Effector memory CD4-positive, alpha-beta T cell (primary cell): ENCODE results near the gene C2orf68.
"Not testable (repeated sequence)": the region's sequence is repeated elsewhere in the genome, so short reads cannot be mapped to it uniquely, and the experiment has no call there.

Experiments
- DNase-seq, 3 donors: peaks; one replicate each; pipeline ENCODE4 v3.0.0-alpha.2; 2020
- H3K27ac ChIP-seq: 2 replicates; pipeline ENCODE4 v1.7.0; 2013; ENCODE audit warnings: mild to moderate bottlenecking, low read length, moderate library complexity; ENCODE audit not compliant: insufficient read depth, poor library complexity, severe bottlenecking
- H3K27me3 ChIP-seq: replicated peaks from 2 replicates; pipeline ENCODE4 v1.7.0; 2013; ENCODE audit warnings: mild to moderate bottlenecking, low read length; ENCODE audit not compliant: insufficient read depth, control insufficient read depth, poor library complexity, severe bottlenecking
- H3K36me3 ChIP-seq: 2 replicates; pipeline ENCODE4 v1.7.0; 2013; ENCODE audit warnings: mild to moderate bottlenecking, low read length, moderate library complexity; ENCODE audit not compliant: control insufficient read depth, insufficient read depth
- H3K4me1 ChIP-seq: 2 replicates; pipeline ENCODE4 v1.7.0; 2013; ENCODE audit warnings: low read length, mild to moderate bottlenecking; ENCODE audit not compliant: control insufficient read depth, insufficient read depth, poor library complexity, severe bottlenecking
- H3K4me3 ChIP-seq: 2 replicates; pipeline ENCODE4 v1.7.0; 2013; ENCODE audit warnings: low read length, low read depth, mild to moderate bottlenecking; ENCODE audit not compliant: insufficient read depth, poor library complexity, severe bottlenecking
- H3K9me3 ChIP-seq: 2 replicates; pipeline ENCODE4 v1.7.0; 2013; ENCODE audit warnings: mild to moderate bottlenecking, low read length, moderate library complexity; ENCODE audit not compliant: control insufficient read depth
- total RNA-seq, 3 donors: gene quantifications; one replicate each; lab custom pipeline; 2026; lab: John Stamatoyannopoulos, UW

The C2orf68 gene, protein sequence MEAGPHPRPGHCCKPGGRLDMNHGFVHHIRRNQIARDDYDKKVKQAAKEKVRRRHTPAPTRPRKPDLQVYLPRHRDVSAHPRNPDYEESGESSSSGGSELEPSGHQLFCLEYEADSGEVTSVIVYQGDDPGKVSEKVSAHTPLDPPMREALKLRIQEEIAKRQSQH
- total RNA-seq: 27.4 to 43.8 (median 34.6) reads per million in 3 donors

- H3K4me3 ChIP-seq: peak within 1 kb of the TSS; percentile 84
- peaks cover 10% of the 10 kb centered on the region for H3K36me3 ChIP-seq
- H3K27ac ChIP-seq: peak within 1 kb of the TSS; percentile 66
- DNase-seq: peak; percentile 70 to 76 (median 74)
- H3K4me1 ChIP-seq: peaks cover 2% of the 10 kb centered on the region
- H3K27me3 ChIP-seq: no peaks in the 10 kb centered on the region
- H3K9me3 ChIP-seq: no peaks in the 10 kb centered on the region
Measured at GRCh38 chr2:85611705-85612587, at the start of gene C2orf68. Gene C2orf68 (minus strand): TSS chr2:85612066. CDS start chr2:85611984, 82 bp downstream.

DNA sequence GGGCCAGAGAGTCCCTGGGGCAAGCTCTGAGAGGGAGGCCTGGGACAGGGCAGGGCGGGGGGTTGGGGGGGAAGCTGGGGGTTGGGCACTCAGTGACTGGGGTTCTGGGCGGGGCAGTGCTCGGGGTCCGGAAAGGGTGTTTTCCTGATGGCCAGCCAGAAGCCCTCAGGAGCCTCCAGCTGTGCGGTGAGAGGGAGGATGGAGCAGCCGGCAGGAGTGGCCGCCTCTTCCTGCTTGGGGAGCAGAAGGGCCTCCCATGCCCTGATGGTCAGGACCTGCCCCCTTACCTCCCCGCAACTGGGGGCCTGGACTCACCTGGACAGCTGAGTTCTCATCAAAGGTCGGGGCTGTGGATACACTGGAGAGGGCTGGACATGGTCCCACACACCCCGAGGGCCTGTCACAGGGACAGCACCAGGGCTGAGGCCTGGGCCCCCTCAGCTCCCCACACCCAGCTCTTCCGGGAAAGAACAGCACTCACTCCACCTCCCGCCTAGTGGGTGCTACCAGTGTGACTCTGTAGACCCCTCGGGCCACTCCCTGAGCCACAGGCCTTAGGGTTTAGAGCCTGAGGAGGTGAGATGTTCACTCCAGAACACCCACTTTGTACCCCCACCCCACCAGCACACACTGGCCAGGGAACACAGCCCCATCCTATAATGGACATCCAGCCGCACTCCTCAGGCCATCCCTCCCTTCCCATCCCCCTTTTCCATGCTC is 49.4 kb upstream of the C2orf68 start:
- no peak for DNase-seq
- no peaks in the 10 kb centered on the region for H3K4me1 ChIP-seq
- H3K36me3 ChIP-seq: no peaks in the 10 kb centered on the region
- H3K9me3 ChIP-seq: no peaks in the 10 kb centered on the region
- H3K27me3 ChIP-seq: no peaks in the 10 kb centered on the region
- H3K4me3 ChIP-seq: no peak overlapping the region
- H3K27ac ChIP-seq: no peak overlapping the region

DNA sequence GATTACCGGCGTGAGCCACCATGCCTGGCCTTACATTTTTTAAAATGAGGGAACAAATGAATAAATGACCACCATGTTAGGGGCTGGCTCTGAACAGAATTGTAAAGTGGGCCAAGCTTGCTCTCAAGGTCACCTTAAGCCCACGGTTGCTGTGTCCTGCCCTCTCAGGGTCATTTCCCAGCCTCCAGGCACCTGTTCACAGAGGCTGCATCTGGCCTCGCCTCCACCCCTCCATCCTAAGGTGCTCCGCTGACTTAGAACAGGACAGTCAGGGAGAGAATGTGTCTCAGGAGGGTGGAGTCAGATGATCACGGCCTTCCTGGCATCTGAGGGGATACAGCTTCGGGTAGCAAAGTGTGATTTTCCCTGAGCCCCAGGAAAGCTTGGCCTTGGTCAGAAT is 48.9 kb upstream of the C2orf68 start:
- H3K27ac ChIP-seq: no peak overlapping the region
- no peaks in the 10 kb centered on the region for H3K9me3 ChIP-seq
- no peak overlapping the region for H3K4me3 ChIP-seq
- DNase-seq: no peak
- H3K36me3 ChIP-seq: no peaks in the 10 kb centered on the region
- H3K27me3 ChIP-seq: no peaks in the 10 kb centered on the region
- H3K4me1 ChIP-seq: no peaks in the 10 kb centered on the region

GRCh38 chr2:85660301-85660700 is 48.4 kb upstream of the C2orf68 start:
- not testable (repeated sequence) for H3K27ac ChIP-seq, H3K4me3 ChIP-seq, H3K36me3 ChIP-seq, H3K4me1 ChIP-seq, H3K9me3 ChIP-seq, H3K27me3 ChIP-seq, DNase-seq

- H3K4me3 ChIP-seq: no peak overlapping the region
- H3K36me3 ChIP-seq: no peaks in the 10 kb centered on the region
- DNase-seq: no peak
- no peak overlapping the region for H3K27ac ChIP-seq
- no peaks in the 10 kb centered on the region for H3K4me1 ChIP-seq
- H3K9me3 ChIP-seq: no peaks in the 10 kb centered on the region
- H3K27me3 ChIP-seq: no peaks in the 10 kb centered on the region
Measured at GRCh38 chr2:85659324-85659981, 47.6 kb upstream of the C2orf68 start.

GRCh38 chr2:85657399-85657798 is 45.5 kb upstream of the C2orf68 start:
- H3K27me3 ChIP-seq, H3K9me3 ChIP-seq, H3K4me1 ChIP-seq, H3K36me3 ChIP-seq, H3K27ac ChIP-seq, H3K4me3 ChIP-seq, DNase-seq: not testable (repeated sequence)

DNA sequence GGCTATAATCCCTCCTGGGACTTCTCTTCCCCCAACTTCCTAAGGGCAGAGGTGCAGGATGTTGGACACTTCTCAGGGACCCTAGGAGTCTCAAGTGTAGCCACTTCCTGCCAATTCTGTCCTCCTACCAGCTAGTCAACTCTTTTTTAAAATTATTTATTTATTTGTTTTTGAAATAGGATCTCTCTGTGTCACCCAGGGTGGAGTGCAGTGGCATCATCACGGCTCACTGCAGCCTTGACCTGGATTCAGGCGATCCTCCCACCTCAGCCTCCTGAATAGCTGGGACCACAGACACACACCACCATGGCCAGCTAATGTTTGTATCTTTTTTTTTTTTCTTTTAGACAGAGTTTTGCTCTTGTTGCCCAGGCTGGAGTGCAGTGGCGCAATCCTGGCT is 44.6 kb upstream of the C2orf68 start:
- H3K9me3 ChIP-seq: no peaks in the 10 kb centered on the region
- H3K36me3 ChIP-seq: no peaks in the 10 kb centered on the region
- no peak overlapping the region for H3K4me3 ChIP-seq
- H3K27me3 ChIP-seq: no peaks in the 10 kb centered on the region
- DNase-seq: no peak
- H3K4me1 ChIP-seq: no peaks in the 10 kb centered on the region
- H3K27ac ChIP-seq: no peak overlapping the region

- no peaks in the 10 kb centered on the region for H3K9me3 ChIP-seq
- H3K27me3 ChIP-seq: no peaks in the 10 kb centered on the region
- no peaks in the 10 kb centered on the region for H3K36me3 ChIP-seq
- H3K27ac ChIP-seq: no peak overlapping the region
- DNase-seq: no peak
- no peaks in the 10 kb centered on the region for H3K4me1 ChIP-seq
- H3K4me3 ChIP-seq: no peak overlapping the region
Measured at GRCh38 chr2:85655961-85656417, 44.1 kb upstream of the C2orf68 start.

DNA sequence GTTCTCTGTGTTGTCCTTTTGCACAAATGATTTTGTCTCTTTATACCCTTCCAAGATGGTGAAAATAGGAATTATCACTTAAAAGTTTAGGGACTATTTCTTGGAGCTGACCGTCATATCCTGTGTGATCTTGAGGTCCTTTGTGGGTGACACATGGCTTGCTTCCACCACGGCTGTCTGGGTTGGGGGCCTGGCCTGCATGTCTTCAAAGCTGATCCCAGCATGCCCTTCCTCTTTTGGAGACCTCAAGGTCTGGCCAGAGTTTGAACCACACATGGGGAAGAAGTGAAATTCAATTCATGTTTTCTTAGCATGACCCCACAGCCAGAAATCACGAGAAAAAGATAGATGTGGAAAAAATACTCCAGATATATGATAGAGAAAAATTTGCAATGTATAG is 42.1 kb upstream of the C2orf68 start:
- no peak for DNase-seq
- peaks cover 9% of the 10 kb centered on the region for H3K36me3 ChIP-seq
- H3K27me3 ChIP-seq: no peaks in the 10 kb centered on the region
- no peaks in the 10 kb centered on the region for H3K9me3 ChIP-seq
- no peaks in the 10 kb centered on the region for H3K4me1 ChIP-seq
- H3K27ac ChIP-seq: no peak overlapping the region
- no peak overlapping the region for H3K4me3 ChIP-seq
